ACC112 (cell line): ENCODE measurements around the gene NUP98.
A peak's percentile ranks its signal among the peaks of the same experiment; 100 is the strongest.

Experiments used
- H2AFZ ChIP-seq: fragments of 200-600 bp; sonication (generic); one replicate; pipeline ENCODE4 v1.6.0; 2017; ENCODE audit warnings: antibody characterized with exemption, low read length; ENCODE audit not compliant: unreplicated experiment
- H3K27ac ChIP-seq: fragments of 200-600 bp; sonication (generic); 2 replicates; pipeline ENCODE4 v1.5.1; 2014; ENCODE audit warnings: low read depth, mild to moderate bottlenecking, antibody characterized with exemption, low read length, moderate library complexity
- H3K27me3 ChIP-seq: fragments of 200-600 bp; sonication (generic); 2 replicates; pipeline ENCODE4 v1.6.1; 2014; ENCODE audit warnings: mild to moderate bottlenecking, antibody characterized with exemption, low read length, moderate library complexity, mixed read lengths; ENCODE audit not compliant: insufficient read depth
- H3K36me3 ChIP-seq: fragments of 200-600 bp; sonication (generic); 2 replicates; pipeline ENCODE4 v1.6.1; 2016; ENCODE audit warnings: mild to moderate bottlenecking, antibody characterized with exemption, low read length, moderate library complexity, mixed read lengths; ENCODE audit not compliant: insufficient read depth
- H3K4me1 ChIP-seq: fragments of 200-600 bp; sonication (generic); one replicate; pipeline ENCODE4 v1.6.1; 2016; ENCODE audit warnings: low read length, mixed read lengths; ENCODE audit not compliant: insufficient read depth, unreplicated experiment, control insufficient read depth
- H3K4me3 ChIP-seq: fragments of 200-600 bp; sonication (generic); 2 replicates; pipeline ENCODE4 v1.5.1; 2014; ENCODE audit warnings: mild to moderate bottlenecking, low read depth, low read length
- H3K79me2 ChIP-seq: fragments of 200-600 bp; sonication (generic); one replicate; pipeline ENCODE4 v1.6.0; 2016; ENCODE audit warnings: low read length; ENCODE audit not compliant: control insufficient read depth, unreplicated experiment, insufficient read depth

NUP98 gene

GRCh38 chr11:3797329-3798090 is at the start of gene NUP98:
TSS of gene NUP98 (minus strand) at chr11:3797554. CDS start at chr11:3782117, 15,437 bp downstream.
- peak within 1 kb of the TSS; percentile 28 for H2AFZ ChIP-seq
- H3K79me2 ChIP-seq, result peaks cover 53% of the 10 kb centered on the region
- peak within 1 kb of the TSS; percentile 100 for H3K4me3 ChIP-seq

GRCh38 chr11:3845670-3846069 is 48.3 kb upstream of the NUP98 start:
- Histone ChIP-seq H3K27ac (no peak overlapping the region), H3K4me3 (no peak overlapping the region), H3K36me3 (no peaks in the 10 kb centered on the region), H3K4me1 (peaks cover 6% of the 10 kb centered on the region), H2AFZ (no peak overlapping the region), H3K27me3 (no peaks in the 10 kb centered on the region), H3K79me2 (peaks cover under 1% of the 10 kb centered on the region)

More at GRCh38 chr11:3797329-3798090, at the start of gene NUP98:
- peak within 1 kb of the TSS; percentile 89 for H3K27ac ChIP-seq
- peaks cover 18% of the 10 kb centered on the region for H3K4me1 ChIP-seq
- no peaks in the 10 kb centered on the region; the same call in 1 of the 2 replicates for H3K36me3 ChIP-seq
- H3K27me3 ChIP-seq, result no peaks in the 10 kb centered on the region

- H3K4me1 ChIP-seq, result peaks cover 6% of the 10 kb centered on the region
- H3K27me3 ChIP-seq, result no peaks in the 10 kb centered on the region
- peaks cover 4% of the 10 kb centered on the region for H3K79me2 ChIP-seq
- no peaks in the 10 kb centered on the region for H3K36me3 ChIP-seq
- no peak overlapping the region for H2AFZ ChIP-seq
- no peak overlapping the region for H3K4me3 ChIP-seq
- no peak overlapping the region for H3K27ac ChIP-seq
These were observed 47.9 kb upstream of the NUP98 start for GRCh38 chr11:3845246-3845645.

GRCh38 chr11:3843326-3843725 is 46.0 kb upstream of the NUP98 start:
- H3K4me1 ChIP-seq, result peaks cover 11% of the 10 kb centered on the region
- H3K27me3 ChIP-seq, result no peaks in the 10 kb centered on the region
- no peak overlapping the region for H3K27ac ChIP-seq
- H3K79me2 ChIP-seq, result peaks cover 24% of the 10 kb centered on the region
- no peaks in the 10 kb centered on the region for H3K36me3 ChIP-seq
- no peak overlapping the region for H2AFZ ChIP-seq
- H3K4me3 ChIP-seq, result no peak overlapping the region

GRCh38 chr11:3841426-3842350 is 44.3 kb upstream of the NUP98 start:
- Histone ChIP-seq H3K27ac (peak overlapping the region; percentile 82), H2AFZ (peak overlapping the region; percentile 64), H3K4me3 (peak overlapping the region; percentile 91), H3K36me3 (no peaks in the 10 kb centered on the region), H3K79me2 (peaks cover 39% of the 10 kb centered on the region), H3K4me1 (peaks cover 27% of the 10 kb centered on the region), H3K27me3 (no peaks in the 10 kb centered on the region)

- peak within 1 kb of the TSS; percentile 82 for H3K27ac ChIP-seq
- peak within 1 kb of the TSS; percentile 91 for H3K4me3 ChIP-seq
- H3K79me2 ChIP-seq, result peaks cover 45% of the 10 kb centered on the region
- no peaks in the 10 kb centered on the region for H3K36me3 ChIP-seq
- H3K27me3 ChIP-seq, result no peaks in the 10 kb centered on the region
- H2AFZ ChIP-seq, result peak within 1 kb of the TSS; percentile 64
- H3K4me1 ChIP-seq, result peaks cover 28% of the 10 kb centered on the region
These were observed 43.6 kb upstream of the NUP98 start, which contains the start of gene RHOG for GRCh38 chr11:3840870-3841425. TSS of gene RHOG (minus strand) at chr11:3840959. CDS start at chr11:3828138, 12,821 bp downstream.

GRCh38 chr11:3840004-3840869 is 42.9 kb upstream of the NUP98 start:
- Histone ChIP-seq H3K4me3 (peak overlapping the region; percentile 91), H2AFZ (no peak overlapping the region), H3K27me3 (no peaks in the 10 kb centered on the region), H3K27ac (peak overlapping the region; percentile 82), H3K36me3 (no peaks in the 10 kb centered on the region), H3K79me2 (peaks cover 52% of the 10 kb centered on the region), H3K4me1 (peaks cover 35% of the 10 kb centered on the region)

GRCh38 chr11:3838504-3838903 is 41.1 kb upstream of the NUP98 start:
- H2AFZ ChIP-seq, result no peak overlapping the region
- H3K4me3 ChIP-seq, result peak overlapping the region; percentile 2; the same call in 1 of the 2 replicates
- H3K27me3 ChIP-seq, result no peaks in the 10 kb centered on the region
- H3K27ac ChIP-seq, result no peak overlapping the region
- peaks cover 69% of the 10 kb centered on the region for H3K79me2 ChIP-seq
- H3K4me1 ChIP-seq, result peaks cover 44% of the 10 kb centered on the region
- no peaks in the 10 kb centered on the region for H3K36me3 ChIP-seq

GRCh38 chr11:3837793-3838192 is 40.4 kb upstream of the NUP98 start:
- peak overlapping the region; percentile 7; the same call in 1 of the 2 replicates for H3K4me3 ChIP-seq
- no peaks in the 10 kb centered on the region for H3K36me3 ChIP-seq
- H3K4me1 ChIP-seq, result peaks cover 44% of the 10 kb centered on the region
- H2AFZ ChIP-seq, result no peak overlapping the region
- no peak overlapping the region for H3K27ac ChIP-seq
- peaks cover 75% of the 10 kb centered on the region for H3K79me2 ChIP-seq
- no peaks in the 10 kb centered on the region for H3K27me3 ChIP-seq
